Measurements from ENCODE around the gene BBIP1.

GRCh38 chr10:110966146-110966545 lies 47.2 kb upstream of the BBIP1 start:
- no peak for TF ChIP-seq POLR2A (IDR thresholded peaks at IDR 0.05)
- no peak for TF ChIP-seq CTCF (IDR thresholded peaks at IDR 0.05 in 4 of 5, conservative IDR thresholded peaks at IDR 0.05 in 1 of 5)
